ENCODE data around the gene PNMA1.

DNA sequence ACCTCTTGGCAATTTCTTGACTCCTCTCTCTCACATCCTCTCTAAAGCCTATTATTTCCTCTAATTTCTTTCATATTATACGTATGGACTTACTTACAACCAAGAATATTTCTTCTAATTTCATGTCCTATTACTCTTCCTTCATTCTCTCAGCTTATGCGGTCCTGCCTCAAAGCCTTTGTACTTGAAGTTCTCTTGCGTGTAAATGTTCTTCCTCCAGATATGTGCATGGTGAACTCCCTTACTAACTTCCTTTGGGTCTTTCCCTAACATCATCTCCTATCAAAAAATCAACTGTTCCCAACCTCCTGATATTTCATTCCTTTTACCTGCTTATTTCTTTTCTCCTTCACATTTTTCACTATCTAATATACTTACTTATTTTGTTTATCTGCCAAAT is 46.3 kb downstream of the PNMA1 start:
- no peak for TF ChIP-seq RAD21 (IDR thresholded peaks at IDR 0.05; ENCODE audit: low read depth)
- TF ChIP-seq, protein P1, sequence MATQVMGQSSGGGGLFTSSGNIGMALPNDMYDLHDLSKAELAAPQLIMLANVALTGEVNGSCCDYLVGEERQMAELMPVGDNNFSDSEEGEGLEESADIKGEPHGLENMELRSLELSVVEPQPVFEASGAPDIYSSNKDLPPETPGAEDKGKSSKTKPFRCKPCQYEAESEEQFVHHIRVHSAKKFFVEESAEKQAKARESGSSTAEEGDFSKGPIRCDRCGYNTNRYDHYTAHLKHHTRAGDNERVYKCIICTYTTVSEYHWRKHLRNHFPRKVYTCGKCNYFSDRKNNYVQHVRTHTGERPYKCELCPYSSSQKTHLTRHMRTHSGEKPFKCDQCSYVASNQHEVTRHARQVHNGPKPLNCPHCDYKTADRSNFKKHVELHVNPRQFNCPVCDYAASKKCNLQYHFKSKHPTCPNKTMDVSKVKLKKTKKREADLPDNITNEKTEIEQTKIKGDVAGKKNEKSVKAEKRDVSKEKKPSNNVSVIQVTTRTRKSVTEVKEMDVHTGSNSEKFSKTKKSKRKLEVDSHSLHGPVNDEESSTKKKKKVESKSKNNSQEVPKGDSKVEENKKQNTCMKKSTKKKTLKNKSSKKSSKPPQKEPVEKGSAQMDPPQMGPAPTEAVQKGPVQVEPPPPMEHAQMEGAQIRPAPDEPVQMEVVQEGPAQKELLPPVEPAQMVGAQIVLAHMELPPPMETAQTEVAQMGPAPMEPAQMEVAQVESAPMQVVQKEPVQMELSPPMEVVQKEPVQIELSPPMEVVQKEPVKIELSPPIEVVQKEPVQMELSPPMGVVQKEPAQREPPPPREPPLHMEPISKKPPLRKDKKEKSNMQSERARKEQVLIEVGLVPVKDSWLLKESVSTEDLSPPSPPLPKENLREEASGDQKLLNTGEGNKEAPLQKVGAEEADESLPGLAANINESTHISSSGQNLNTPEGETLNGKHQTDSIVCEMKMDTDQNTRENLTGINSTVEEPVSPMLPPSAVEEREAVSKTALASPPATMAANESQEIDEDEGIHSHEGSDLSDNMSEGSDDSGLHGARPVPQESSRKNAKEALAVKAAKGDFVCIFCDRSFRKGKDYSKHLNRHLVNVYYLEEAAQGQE (IDR thresholded peaks at IDR 0.05; ENCODE audit: low read depth), result no peak

Measured in Ishikawa (cell line).